H1 (cell line): ENCODE measurements around the gene ZNF879. TPM values are rescaled to one million over a fixed set of nuclear protein-coding genes. Genes with fewer than 3 reads are reported as not detected.

Experiments used
- CTCF ChIA-PET: fragments of 300-600 bp; sonication (Branson Sonifier 250); formaldehyde crosslinking; loops from one replicate; lab custom pipeline; 2021; ENCODE audit not compliant: partially characterized antibody; lab: Charles Lee
- POLR2A ChIA-PET: fragments of 300-600 bp; sonication (Branson Sonifier 250); formaldehyde crosslinking; loops from one replicate; lab custom pipeline; 2021; ENCODE audit warnings: inconsistent platforms; ENCODE audit not compliant: partially characterized antibody; lab: Charles Lee
- DNase-seq, 2 experiments: peaks; one replicate each; pipeline versions ENCODE4 v3.0.0 to v3.0.0-alpha.2; 2010 to 2022; ENCODE audit warnings: low spot score in 2 of 2, low read depth in 1 of 2, mixed read lengths in 1 of 2
- FAIRE-seq: peaks from 2 replicates; lab custom pipeline; 2011; peaks lifted over from hg19 to GRCh38; lab: Jason Lieb, UNC
- H2AFZ ChIP-seq: 2 replicates; pipeline ENCODE4 v1.8.1; 2012; ENCODE audit warnings: low read length, inconsistent platforms
- H2AK5ac ChIP-seq: 2 replicates; pipeline ENCODE4 v1.6.1; 2013; ENCODE audit warnings: low read depth, low read length
- H2BK120ac ChIP-seq: replicated peaks from 2 replicates; pipeline ENCODE3; 2013; ENCODE audit warnings: low read depth, low read length, inconsistent platforms
- H2BK12ac ChIP-seq: 2 replicates; pipeline ENCODE4 v1.6.1; 2013; ENCODE audit warnings: low read depth, low read length
- H2BK15ac ChIP-seq: 2 replicates; pipeline ENCODE4 v1.6.1; 2013; ENCODE audit warnings: low read length
- H2BK20ac ChIP-seq: 2 replicates; pipeline ENCODE4 v1.6.1; 2013; ENCODE audit warnings: low read length
- H2BK5ac ChIP-seq: 2 replicates; pipeline ENCODE4 v1.6.1; 2013; ENCODE audit warnings: low read depth, low read length
- H3K14ac ChIP-seq: 2 replicates; pipeline ENCODE4 v1.6.1; 2013; ENCODE audit warnings: inconsistent platforms; ENCODE audit not compliant: insufficient read length
- H3K18ac ChIP-seq: 2 replicates; pipeline ENCODE4 v1.6.1; 2013; ENCODE audit warnings: low read length; ENCODE audit errors: extremely low read depth
- H3K23ac ChIP-seq: 2 replicates; pipeline ENCODE4 v1.6.1; 2013; ENCODE audit warnings: inconsistent platforms; ENCODE audit not compliant: insufficient read length
- H3K23me2 ChIP-seq: 2 replicates; pipeline ENCODE4 v1.6.1; 2013; ENCODE audit warnings: low read depth, low read length
- H3K27ac ChIP-seq: 2 replicates; pipeline ENCODE4 v1.6.1; 2011; ENCODE audit warnings: low read depth, low read length, inconsistent platforms
- H3K27me3 ChIP-seq, 4 experiments: replicated peaks in 1 of 4; 1 replicate in 1 of 4; 2 replicates in 3 of 4; pipeline versions ENCODE4 v1.6.1 to v1.8.1; 2011 to 2013; ENCODE audit warnings: low read length in 3 of 4, mild to moderate bottlenecking in 3 of 4, inconsistent platforms in 2 of 4, mixed read lengths in 2 of 4, moderate library complexity in 1 of 4; ENCODE audit not compliant: control insufficient read depth in 3 of 4, insufficient read depth in 3 of 4; ENCODE audit errors: extremely low read depth in 1 of 4
- H3K36me3 ChIP-seq, 4 experiments: 2 replicates each; pipeline versions ENCODE4 v1.6.1 to v1.8.1; 2011 to 2013; ENCODE audit warnings: mild to moderate bottlenecking in 4 of 4, low read length in 3 of 4, moderate library complexity in 2 of 4, control low read depth in 1 of 4, inconsistent platforms in 1 of 4; ENCODE audit not compliant: insufficient read depth in 4 of 4, control insufficient read depth in 2 of 4
- H3K4ac ChIP-seq: replicated peaks from 2 replicates; pipeline ENCODE3; 2013; ENCODE audit warnings: low read length, low read depth, mixed read lengths, inconsistent platforms; ENCODE audit not compliant: insufficient read length
- H3K4me1 ChIP-seq, 4 experiments: replicated peaks in 1 of 4; 1 replicate in 1 of 4; 2 replicates in 3 of 4; pipeline versions ENCODE4 v1.6.1 to v1.8.1; 2011 to 2013; ENCODE audit warnings: low read length in 3 of 4, inconsistent platforms in 2 of 4, mixed read lengths in 1 of 4; ENCODE audit not compliant: insufficient read depth in 4 of 4, control insufficient read depth in 3 of 4
- H3K4me2 ChIP-seq, 2 experiments: 2 replicates each; pipeline versions ENCODE4 v1.6.1 to v1.8.1; 2011 to 2013; ENCODE audit warnings: low read depth in 2 of 2, low read length in 2 of 2, control low read depth in 1 of 2, inconsistent platforms in 1 of 2, mild to moderate bottlenecking in 1 of 2; ENCODE audit not compliant: insufficient read depth in 1 of 2
- H3K4me3 ChIP-seq, 4 experiments: fragments of 200-600, 300-600 bp in 1 of 4; sonication (generic), shearing (Covaris generic), sonication (Bioruptor Twin) in 1 of 4; 2 replicates each; pipeline versions ENCODE4 v1.5.1 to v1.8.1; 2011 to 2016; ENCODE audit warnings: low read length in 4 of 4, low read depth in 3 of 4, control low read depth in 2 of 4, inconsistent platforms in 2 of 4, mild to moderate bottlenecking in 2 of 4, mixed read lengths in 1 of 4, moderate library complexity in 1 of 4; ENCODE audit not compliant: insufficient read depth in 2 of 4; ENCODE audit errors: extremely low read depth in 1 of 4
- H3K56ac ChIP-seq: replicated peaks from 2 replicates; pipeline ENCODE3; 2013; ENCODE audit warnings: low read depth, mild to moderate bottlenecking, mixed read lengths, low read length, inconsistent platforms; ENCODE audit not compliant: insufficient read length
- H3K79me1 ChIP-seq: 2 replicates; pipeline ENCODE4 v1.6.1; 2013; ENCODE audit warnings: low read depth, low read length, control low read depth
- H3K79me2 ChIP-seq, 2 experiments: 2 replicates each; pipeline versions ENCODE4 v1.6.1 to v1.8.1; 2012 to 2013; ENCODE audit warnings: low read length in 2 of 2, mild to moderate bottlenecking in 2 of 2, inconsistent platforms in 1 of 2; ENCODE audit not compliant: insufficient read depth in 2 of 2, control insufficient read depth in 1 of 2
- H3K9ac ChIP-seq, 4 experiments: replicated peaks in 1 of 4; 1 replicate in 1 of 4; 2 replicates in 3 of 4; pipeline versions ENCODE4 v1.6.1 to v1.8.1; 2011 to 2013; ENCODE audit warnings: low read depth in 3 of 4, low read length in 3 of 4, control low read depth in 2 of 4, mild to moderate bottlenecking in 2 of 4, moderate library complexity in 2 of 4, inconsistent platforms in 1 of 4; ENCODE audit errors: extremely low read depth in 1 of 4
- H3K9me3 ChIP-seq, 2 experiments: 2 replicates each; pipeline versions ENCODE4 v1.6.1 to v1.8.1; 2012 to 2013; ENCODE audit warnings: mild to moderate bottlenecking in 2 of 2, moderate library complexity in 2 of 2, control low read depth in 1 of 2, inconsistent platforms in 1 of 2, low read depth in 1 of 2, low read length in 1 of 2, mixed read lengths in 1 of 2; ENCODE audit not compliant: insufficient read depth in 2 of 2
- H4K20me1 ChIP-seq, 2 experiments: replicated peaks in 1 of 2; 2 replicates each; pipeline versions ENCODE3 to v1.8.1; 2011 to 2013; ENCODE audit warnings: inconsistent platforms in 2 of 2, low read length in 2 of 2, mild to moderate bottlenecking in 1 of 2; ENCODE audit not compliant: insufficient read depth in 2 of 2, control insufficient read depth in 1 of 2
- H4K5ac ChIP-seq: 2 replicates; pipeline ENCODE4 v1.6.1; 2013; ENCODE audit warnings: low read length, low read depth, mixed read lengths, inconsistent platforms; ENCODE audit not compliant: insufficient read length
- H4K8ac ChIP-seq: 2 replicates; pipeline ENCODE4 v1.8.0; 2013; ENCODE audit warnings: mild to moderate bottlenecking, moderate library complexity, low read length, inconsistent platforms; ENCODE audit not compliant: insufficient read depth; ENCODE audit errors: extremely low read depth
- H4K91ac ChIP-seq: replicated peaks from 2 replicates; pipeline ENCODE3; 2013; ENCODE audit warnings: low read length, mixed read lengths, inconsistent platforms; ENCODE audit not compliant: insufficient read length
- CBX5 ChIP-seq: fragments of 300-800, 300-1000 bp; sonication (generic); IDR thresholded peaks from 2 replicates; pipeline ENCODE4 v1.7.1; 2016; ENCODE audit warnings: antibody characterized with exemption, low read length, low read depth
- CTBP2 ChIP-seq: IDR thresholded peaks from 2 replicates; pipeline ENCODE4 v1.7.0; 2011; ENCODE audit warnings: borderline replicate concordance, mild to moderate bottlenecking, moderate library complexity, mixed read lengths, low read length; ENCODE audit not compliant: insufficient read depth, insufficient read length
- E2F6 ChIP-seq: IDR thresholded peaks from 2 replicates; pipeline ENCODE4 v1.6.1; 2012; ENCODE audit warnings: inconsistent platforms
- JUN ChIP-seq: IDR thresholded peaks from 2 replicates; pipeline ENCODE4 v1.6.1; 2011; ENCODE audit warnings: low read depth, mild to moderate bottlenecking, improper control_type of control experiment, low read length
- JUND ChIP-seq: IDR thresholded peaks from 2 replicates; pipeline ENCODE4 v1.6.1; 2011; ENCODE audit warnings: mild to moderate bottlenecking, improper control_type of control experiment, low read length
- RFX5 ChIP-seq: IDR thresholded peaks from 2 replicates; pipeline ENCODE4 v1.6.1; 2011; ENCODE audit warnings: low read depth, low read length, improper control_type of control experiment, borderline replicate concordance
- RXRA ChIP-seq: IDR thresholded peaks from 2 replicates; pipeline ENCODE4 v1.6.1; 2011; ENCODE audit warnings: low read depth, mild to moderate bottlenecking, low read length, moderate library complexity; ENCODE audit not compliant: insufficient read depth
- TAF7 ChIP-seq: optimal IDR thresholded peaks from 2 replicates; pipeline ENCODE3; 2011; ENCODE audit warnings: low read depth, mild to moderate bottlenecking, inconsistent platforms, low read length, moderate library complexity, borderline replicate concordance
- WGBS, 2 experiments: shearing (Covaris generic) in 1 of 2; methylation state at CpG; one replicate each; pipeline versions ENCODE4 v1.1.6 to v1.1.7; 2013 to 2015; ENCODE audit warnings: low lambda C conversion rate in 2 of 2, mixed read lengths in 2 of 2, inconsistent platforms in 1 of 2, low coverage in 1 of 2, missing lambda C conversion rate in 1 of 2; ENCODE audit not compliant: insufficient replicate concordance in 2 of 2, insufficient coverage in 1 of 2, insufficient read length in 1 of 2; ENCODE audit errors: extremely low coverage in 1 of 2, missing lambda C conversion rate in 1 of 2; 5-methylcytosine and 5-hydroxymethylcytosine counted together
- polyA plus RNA-seq, 7 experiments: library from polyadenylated mRNA; depleted of rRNA in 3 of 7; stranded (reverse) in 5 of 7; unstranded in 2 of 7; fragments of >200 nt in 5 of 7; fragments of 200-250 nt in 2 of 7; gene quantifications; 1 replicate in 5 of 7; 2 replicates in 1 of 7; 4 replicates in 1 of 7; pipeline versions ENCODE4 v1.2.1 to v1.2.3, GENCODE V29; 2011 to 2013; ENCODE audit warnings: missing spikeins in 2 of 7, mixed read lengths in 2 of 7
- total RNA-seq: library from RNA; stranded (reverse); fragmentation: NEBNext Ultra II Directional; extraction: Animal tissue kit (Norgen Biotek cat#: 25700); gene quantifications from 2 replicates; pipeline ENCODE4 v1.2.1, GENCODE V29; 2021

Gene ZNF879
- total and polyA plus RNA-seq, 2 of the 8 experiments (the other 6 are each of a cell fraction or from before 2014, with no cell fraction given), result 2.2 to 3.1 TPM

GRCh38 chr5:178993955-178994579 lies 29.5 kb upstream of the ZNF879 start:
- H3K56ac ChIP-seq, result no peak overlapping the region
- POLR2A ChIA-PET, result no interaction called here
- TF ChIP-seq JUND, result no peak
- TF ChIP-seq JUN, result no peak
- no peak for TF ChIP-seq TAF7
- no peak for TF ChIP-seq RXRA
- TF ChIP-seq CBX5, result no peak
- TF ChIP-seq E2F6, result no peak
- no peak for TF ChIP-seq CTBP2
- TF ChIP-seq RFX5, result no peak
- TF ChIP-seq, all 59 proteins: peak for 0
- Histone ChIP-seq H2BK5ac (no peak overlapping the region), H2BK120ac (no peak overlapping the region), H3K23me2 (peaks cover 9% of the 10 kb centered on the region; the same call in 1 of the 2 replicates), H3K4me3 (peak overlapping the region; percentile 15 to 58 (median 38); a peak in 7 of 8 replicates), H3K79me2 (no peaks in the 10 kb centered on the region), H3K27me3 (peaks cover 26 to 47% (median 44%) of the 10 kb centered on the region in 4 experiments), H2BK20ac (no peak overlapping the region), H3K23ac (no peak overlapping the region), H3K4me1 (peaks cover 0 to 13% (median 1%) of the 10 kb centered on the region in 4 experiments; a peak in 5 of 7 replicates), H3K4ac (no peak overlapping the region), H4K91ac (no peak overlapping the region), H4K20me1 (peaks cover 1 to 4% of the 10 kb centered on the region in 2 experiments), H2AFZ (peak overlapping the region; percentile 81; the same call in 1 of the 2 replicates), H3K9ac (no peak overlapping the region), H3K36me3 (no peaks in the 10 kb centered on the region; a peak in 1 of 8 replicates), H4K8ac (peak overlapping the region; percentile 71), H3K4me2 (peak overlapping the region; percentile 68 to 87), H3K27ac (no peak overlapping the region), H4K5ac (no peak overlapping the region), H2BK12ac (no peak overlapping the region), H2BK15ac (no peak overlapping the region), H3K14ac (no peak overlapping the region), H3K18ac (no peak overlapping the region), H2AK5ac (no peak overlapping the region), H3K9me3 (peaks cover 18 to 43% of the 10 kb centered on the region in 2 experiments; a peak in 3 of 4 replicates), H3K79me1 (no peaks in the 10 kb centered on the region)
- no peak for DNase-seq
- 43% methylated on average over 50 of the region's 53 CpGs; no CpG with 5 or more reads in 1 of the 2 experiments for WGBS, 2 experiments
- FAIRE-seq, result no peak
- CTCF ChIA-PET, result interaction anchor here (1.6 kb wide), 1 partner anchor 14 kb away, joined by 4 read pairs; no protein-coding TSS in a partner anchor
